HEK293 (cell line): ENCODE measurements around the gene TSTD2.

Experiments
- BCL11A ChIP-seq: fragments of 450-650 bp; formaldehyde crosslinking; IDR thresholded peaks from 2 replicates; pipeline ENCODE4 v1.5.1; 2016; ENCODE audit warnings: low read depth, missing biosample characterization, missing genetic modification characterization
- PRDM2 ChIP-seq: fragments of 450-650 bp; formaldehyde crosslinking; IDR thresholded peaks from 2 replicates; pipeline ENCODE4 v1.5.1; 2016; ENCODE audit warnings: missing biosample characterization, missing genetic modification characterization, borderline replicate concordance
- SETDB1 ChIP-seq: IDR thresholded peaks from one replicate; pipeline ENCODE4 v1.6.1; 2017; ENCODE audit warnings: mild to moderate bottlenecking, low read length, moderate library complexity, mixed read lengths; ENCODE audit not compliant: insufficient read length
- YY1 ChIP-seq: fragments of 450-650 bp; formaldehyde crosslinking; IDR thresholded peaks from 2 replicates; pipeline ENCODE4 v1.5.1; 2018; ENCODE audit warnings: missing biosample characterization, missing genetic modification characterization
- ZBTB26 ChIP-seq: fragments of 450-650 bp; formaldehyde crosslinking; optimal IDR thresholded peaks from 2 replicates; pipeline ENCODE3; 2016; ENCODE audit warnings: missing biosample characterization, mild to moderate bottlenecking, missing genetic modification characterization
- ZFP69B ChIP-seq: fragments of 450-650 bp; formaldehyde crosslinking; IDR thresholded peaks from 2 replicates; pipeline ENCODE4 v1.5.1; 2016; ENCODE audit warnings: missing biosample characterization, missing genetic modification characterization
- ZNF121 ChIP-seq: fragments of 450-650 bp; formaldehyde crosslinking; IDR thresholded peaks from 2 replicates; pipeline ENCODE4 v1.5.1; 2016; ENCODE audit warnings: missing biosample characterization, missing genetic modification characterization
- ZNF138 ChIP-seq: fragments of 450-650 bp; formaldehyde crosslinking; IDR thresholded peaks from 2 replicates; pipeline ENCODE4 v1.5.1; 2016; ENCODE audit warnings: missing biosample characterization, missing genetic modification characterization, borderline replicate concordance
- ZNF24 ChIP-seq: fragments of 450-650 bp; formaldehyde crosslinking; IDR thresholded peaks from 2 replicates; pipeline ENCODE4 v1.5.1; 2016; ENCODE audit warnings: missing biosample characterization, missing genetic modification characterization
- ZNF280C ChIP-seq: fragments of 450-650 bp; formaldehyde crosslinking; IDR thresholded peaks from 2 replicates; pipeline ENCODE4 v1.5.1; 2016; ENCODE audit warnings: missing biosample characterization, missing genetic modification characterization
- ZNF311 ChIP-seq: fragments of 450-650 bp; formaldehyde crosslinking; IDR thresholded peaks from 2 replicates; pipeline ENCODE4 v1.5.1; 2017; ENCODE audit warnings: missing biosample characterization, missing genetic modification characterization, borderline replicate concordance
- ZNF394 ChIP-seq: fragments of 450-650 bp; formaldehyde crosslinking; IDR thresholded peaks from 2 replicates; pipeline ENCODE4 v1.5.1; 2016; ENCODE audit warnings: missing biosample characterization, missing genetic modification characterization, mild to moderate bottlenecking, moderate library complexity, borderline replicate concordance
- TF ChIP-seq, protein P1 (sequence below): fragments of 450-650 bp; formaldehyde crosslinking; IDR thresholded peaks from 2 replicates; pipeline ENCODE4 v1.5.1; 2016; ENCODE audit warnings: missing biosample characterization, missing genetic modification characterization
- TF ChIP-seq, protein P2 (sequence below): sonication (generic); formaldehyde crosslinking; IDR thresholded peaks from 2 replicates; pipeline ENCODE4 v1.8.1; 2022; ENCODE audit warnings: mild to moderate bottlenecking, moderate library complexity, missing genetic modification reagents

DNA sequence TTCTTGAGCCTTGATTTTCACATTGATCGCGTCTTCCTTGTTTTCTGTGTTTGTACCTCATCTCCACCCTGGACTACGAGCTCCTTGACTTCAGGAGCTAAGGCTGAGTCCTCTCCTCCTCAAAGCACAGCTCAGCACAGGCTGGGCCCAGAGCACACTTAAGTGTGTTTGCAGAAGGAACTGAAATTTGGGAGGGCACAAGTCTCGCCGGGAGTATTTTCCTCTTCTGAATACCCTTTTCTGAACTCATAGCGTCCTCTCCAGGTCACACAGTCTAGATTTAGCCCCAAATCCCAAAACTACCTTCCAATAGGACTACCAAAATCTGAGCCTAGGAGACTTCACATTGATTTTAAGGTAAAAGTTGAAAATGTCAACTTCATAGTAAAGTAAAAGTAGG lies 41.6 kb downstream of the TSTD2 start:
- TF ChIP-seq, protein P1, sequence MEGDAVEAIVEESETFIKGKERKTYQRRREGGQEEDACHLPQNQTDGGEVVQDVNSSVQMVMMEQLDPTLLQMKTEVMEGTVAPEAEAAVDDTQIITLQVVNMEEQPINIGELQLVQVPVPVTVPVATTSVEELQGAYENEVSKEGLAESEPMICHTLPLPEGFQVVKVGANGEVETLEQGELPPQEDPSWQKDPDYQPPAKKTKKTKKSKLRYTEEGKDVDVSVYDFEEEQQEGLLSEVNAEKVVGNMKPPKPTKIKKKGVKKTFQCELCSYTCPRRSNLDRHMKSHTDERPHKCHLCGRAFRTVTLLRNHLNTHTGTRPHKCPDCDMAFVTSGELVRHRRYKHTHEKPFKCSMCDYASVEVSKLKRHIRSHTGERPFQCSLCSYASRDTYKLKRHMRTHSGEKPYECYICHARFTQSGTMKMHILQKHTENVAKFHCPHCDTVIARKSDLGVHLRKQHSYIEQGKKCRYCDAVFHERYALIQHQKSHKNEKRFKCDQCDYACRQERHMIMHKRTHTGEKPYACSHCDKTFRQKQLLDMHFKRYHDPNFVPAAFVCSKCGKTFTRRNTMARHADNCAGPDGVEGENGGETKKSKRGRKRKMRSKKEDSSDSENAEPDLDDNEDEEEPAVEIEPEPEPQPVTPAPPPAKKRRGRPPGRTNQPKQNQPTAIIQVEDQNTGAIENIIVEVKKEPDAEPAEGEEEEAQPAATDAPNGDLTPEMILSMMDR (tag by site-specific recombination) = no peak
- TF ChIP-seq YY1 (tag by site-specific recombination) = no peak
- TF ChIP-seq ZNF394 = no peak
- TF ChIP-seq BCL11A (tag by site-specific recombination) = no peak
- no peak for TF ChIP-seq ZNF280C (tag by site-specific recombination)
- TF ChIP-seq ZNF121 (tag by site-specific recombination) = no peak
- TF ChIP-seq ZFP69B (tag by site-specific recombination) = no peak
- TF ChIP-seq ZNF138 (tag by site-specific recombination) = no peak
- no peak for TF ChIP-seq PRDM2 (tag by site-specific recombination)
- TF ChIP-seq, protein P2, sequence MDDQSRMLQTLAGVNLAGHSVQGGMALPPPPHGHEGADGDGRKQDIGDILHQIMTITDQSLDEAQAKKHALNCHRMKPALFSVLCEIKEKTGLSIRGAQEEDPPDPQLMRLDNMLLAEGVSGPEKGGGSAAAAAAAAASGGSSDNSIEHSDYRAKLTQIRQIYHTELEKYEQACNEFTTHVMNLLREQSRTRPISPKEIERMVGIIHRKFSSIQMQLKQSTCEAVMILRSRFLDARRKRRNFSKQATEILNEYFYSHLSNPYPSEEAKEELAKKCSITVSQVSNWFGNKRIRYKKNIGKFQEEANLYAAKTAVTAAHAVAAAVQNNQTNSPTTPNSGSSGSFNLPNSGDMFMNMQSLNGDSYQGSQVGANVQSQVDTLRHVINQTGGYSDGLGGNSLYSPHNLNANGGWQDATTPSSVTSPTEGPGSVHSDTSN (CRISPR knock-in tag) = no peak
- no peak for TF ChIP-seq ZNF24 (tag by site-specific recombination)
- TF ChIP-seq SETDB1 = no peak
- no peak for TF ChIP-seq ZNF311
- TF ChIP-seq ZBTB26 (tag by site-specific recombination) = no peak
